Activated T-cell treated with anti-CD3 and anti-CD28 coated beads, Interleukin-2, amount 50 U/mL, for 4 hours (primary cell): Measurements from ENCODE around the gene TRIM13. TPM values are rescaled to one million over a fixed set of nuclear protein-coding genes. Genes with fewer than 3 reads are reported as not detected.
"Not testable (repeated sequence)": the region's sequence is repeated elsewhere in the genome, so short reads cannot be mapped to it uniquely, and the experiment has no call there.

Source experiments
- ATAC-seq, 2 donors: fragments of 200-7000 bp; cut with Tn5 transposase; one replicate each; pipeline ENCODE4 v1.10.0; 2021
- DNase-seq: peaks from one replicate; pipeline ENCODE4 v3.0.0-alpha.2; 2020
- H3K27me3 Mint-ChIP-seq: one replicate; pipeline ENCODE4 v1.8.0; 2021; ENCODE audit warnings: low read depth, mixed read lengths
- H3K36me3 Mint-ChIP-seq: one replicate; pipeline ENCODE4 v1.8.0; 2022; ENCODE audit warnings: mixed read lengths; ENCODE audit not compliant: insufficient read depth
- H3K4me1 Mint-ChIP-seq: one replicate; pipeline ENCODE4 v1.8.0; 2021; ENCODE audit warnings: low read depth, mixed read lengths
- H3K4me3 Mint-ChIP-seq: one replicate; pipeline ENCODE4 v1.8.0; 2021; ENCODE audit warnings: mild to moderate bottlenecking, moderate library complexity, mixed read lengths
- H3K9me3 Mint-ChIP-seq: one replicate; pipeline ENCODE4 v1.8.0; 2021; ENCODE audit warnings: mixed read lengths
- total RNA-seq, 3 donors: library from RNA; stranded (reverse); gene quantifications; one replicate each; pipeline ENCODE4 v1.2.1, GENCODE V29; 2021

Gene TRIM13
- total RNA-seq, 3 donors from 2014 or later = 13.7 to 16.8 (median 15.3) TPM

DNA sequence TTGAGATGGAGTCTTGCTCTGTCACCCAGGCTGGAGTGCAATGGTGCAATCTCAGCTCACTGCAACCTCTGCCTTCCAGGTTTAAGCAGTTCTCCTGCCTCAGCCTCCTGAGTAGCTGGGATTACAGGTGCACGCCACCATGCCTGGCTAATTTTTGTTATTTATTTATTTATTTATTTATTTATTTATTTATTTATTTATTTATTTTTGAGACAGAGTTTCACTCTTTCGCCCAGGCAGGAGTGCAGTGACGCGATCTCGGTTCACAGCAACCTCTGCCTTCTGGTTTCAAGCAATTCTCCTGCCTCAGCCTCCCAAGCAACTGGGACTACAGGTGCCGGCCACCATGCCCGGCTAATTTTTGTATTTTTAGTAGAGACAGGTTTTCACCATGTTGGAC is 65.5 kb downstream of the TRIM13 start:
- H3K36me3 Mint-ChIP-seq = peaks cover 17% of the 10 kb centered on the region
- not testable (repeated sequence) for H3K27me3 Mint-ChIP-seq, H3K4me1 Mint-ChIP-seq, DNase-seq, H3K9me3 Mint-ChIP-seq, H3K4me3 Mint-ChIP-seq, ATAC-seq

DNA sequence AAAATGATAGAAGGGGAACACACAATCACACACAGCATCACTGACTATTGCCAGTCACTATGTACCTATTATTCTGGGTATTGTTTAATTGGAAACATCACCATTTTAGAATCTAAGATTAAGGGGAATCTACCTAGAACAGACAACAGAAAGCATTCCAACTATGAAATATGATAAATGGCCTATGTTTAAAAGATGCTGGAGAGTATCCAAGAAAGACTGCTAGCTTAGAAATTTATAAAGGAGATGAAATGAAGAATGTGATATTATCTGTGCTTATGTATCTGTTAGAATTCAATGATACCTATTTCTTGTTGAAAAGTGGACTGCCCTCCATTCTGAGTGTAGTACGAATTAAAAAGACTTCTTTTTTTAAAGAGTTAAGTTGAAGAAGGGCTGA is 68.9 kb downstream of the TRIM13 start:
- Mint-ChIP-seq H3K9me3 (no peaks in the 10 kb centered on the region), H3K36me3 (peaks cover 16% of the 10 kb centered on the region), H3K27me3 (no peaks in the 10 kb centered on the region), H3K4me3 (no peak overlapping the region), H3K4me1 (peaks cover 7% of the 10 kb centered on the region)
- no peak for ATAC-seq
- no peak for DNase-seq

Other genes starting within 250 kb of the TRIM13 start
- 10 to 100 TPM; 65.1 to 76.3 (median 72.4) TPM for gene KPNA3, start 204.4 kb upstream of the TRIM13 start, total RNA-seq
- gene SPRYD7, start 60.7 kb upstream of the TRIM13 start, total RNA-seq = 1 to 10 TPM; 3.6 to 4.8 (median 4.6) TPM
- gene KCNRG, start 18.4 kb downstream of the TRIM13 start, total RNA-seq = under 1 TPM; 0.18 to 0.82 (median 0.42) TPM